Cardiac muscle cell (in vitro differentiated cells and primary cell): ENCODE results near the gene CDKN2A. TPM values are rescaled to one million over a fixed set of nuclear protein-coding genes. Genes with fewer than 3 reads are reported as not detected.

Experiments used
- DNase-seq, 2 donors: peaks; one replicate each; pipeline versions ENCODE4 v3.0.0 to v3.0.0-alpha.2; 2010 to 2017; ENCODE audit warnings: low read depth in 1 of 2, low spot score in 1 of 2
- H3K27ac ChIP-seq: fragments of 200-600 bp; sonication (generic); 2 replicates; pipeline ENCODE4 v1.5.1; 2016
- H3K27me3 ChIP-seq: fragments of 200-600 bp; sonication (generic); 2 replicates; pipeline ENCODE4 v1.6.0; 2016; ENCODE audit warnings: control low read depth
- H3K36me3 ChIP-seq: fragments of 200-600 bp; sonication (generic); 2 replicates; pipeline ENCODE4 v1.5.1; 2016; ENCODE audit warnings: control low read depth
- H3K4me1 ChIP-seq: fragments of 200-600 bp; sonication (generic); 2 replicates; pipeline ENCODE4 v1.8.1; 2017; ENCODE audit warnings: low read depth, mild to moderate bottlenecking, mixed run types
- H3K4me3 ChIP-seq: fragments of 200-600 bp; sonication (generic); 2 replicates; pipeline ENCODE4 v1.5.1; 2016; ENCODE audit warnings: mild to moderate bottlenecking
- H3K9me3 ChIP-seq: fragments of 200-600 bp; sonication (generic); 2 replicates; pipeline ENCODE4 v1.5.1; 2017; ENCODE audit warnings: low read depth, mild to moderate bottlenecking, control low read depth
- CTCF ChIP-seq: IDR thresholded peaks from 2 replicates; pipeline ENCODE4 v1.5.1; 2012; ENCODE audit warnings: low read depth, mild to moderate bottlenecking, low read length
- polyA plus RNA-seq: library from polyadenylated mRNA; unstranded; fragments of >200 nt; fragmentation: Nextera tagmentation; extraction: Ambion mirVana; gene quantifications from 2 replicates; pipeline ENCODE4 v1.2.1, GENCODE V29; 2016
- total RNA-seq: library from RNA; depleted of rRNA; stranded (reverse); fragments of >200 nt; gene quantifications from 2 replicates; pipeline ENCODE4 v1.2.3, GENCODE V29; 2016

CDKN2A gene
- total and polyA plus RNA-seq, 2 experiments from 2014 or later, result 0.27 TPM; not detected in 1

DNA sequence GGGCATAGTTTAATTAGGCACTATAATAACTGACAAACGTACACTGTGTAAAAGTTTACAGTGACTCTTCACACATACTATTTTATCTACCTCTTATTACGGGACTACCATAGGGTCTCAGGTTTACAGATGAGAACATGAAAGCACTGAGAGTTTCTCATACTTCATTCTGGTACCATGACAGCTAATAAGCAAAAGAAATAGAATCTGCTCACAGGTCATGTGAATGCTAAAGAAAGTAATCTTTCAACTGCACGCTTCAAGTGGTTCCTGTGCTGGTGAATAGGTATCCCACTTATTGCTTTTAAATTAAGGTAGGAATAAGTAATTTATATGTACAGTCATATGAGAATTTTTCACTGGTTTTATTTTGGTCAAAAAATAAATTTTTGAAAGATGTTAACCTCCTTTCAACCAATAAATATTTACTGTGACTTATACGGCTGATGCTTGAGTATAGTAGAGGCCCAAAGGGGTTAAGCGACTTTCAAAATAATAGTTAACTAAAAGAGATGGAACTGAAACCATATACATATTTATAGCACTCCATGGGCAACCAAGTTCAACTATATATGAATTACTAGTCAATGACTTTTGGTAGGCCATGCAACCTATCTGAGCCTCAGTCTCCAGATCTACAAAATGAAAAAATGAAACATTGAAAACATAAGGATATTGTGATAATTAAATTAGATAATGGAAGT lies 8.1 kb downstream of the CDKN2A start:
- H3K9me3 ChIP-seq, result no peaks in the 10 kb centered on the region
- DNase-seq, result no peak
- no peak overlapping the region for H3K27ac ChIP-seq
- TF ChIP-seq CTCF, result no peak
- no peaks in the 10 kb centered on the region for H3K4me1 ChIP-seq
- H3K36me3 ChIP-seq, result no peaks in the 10 kb centered on the region
- H3K4me3 ChIP-seq, result no peak overlapping the region
- H3K27me3 ChIP-seq, result peaks cover 100% of the 10 kb centered on the region

DNA sequence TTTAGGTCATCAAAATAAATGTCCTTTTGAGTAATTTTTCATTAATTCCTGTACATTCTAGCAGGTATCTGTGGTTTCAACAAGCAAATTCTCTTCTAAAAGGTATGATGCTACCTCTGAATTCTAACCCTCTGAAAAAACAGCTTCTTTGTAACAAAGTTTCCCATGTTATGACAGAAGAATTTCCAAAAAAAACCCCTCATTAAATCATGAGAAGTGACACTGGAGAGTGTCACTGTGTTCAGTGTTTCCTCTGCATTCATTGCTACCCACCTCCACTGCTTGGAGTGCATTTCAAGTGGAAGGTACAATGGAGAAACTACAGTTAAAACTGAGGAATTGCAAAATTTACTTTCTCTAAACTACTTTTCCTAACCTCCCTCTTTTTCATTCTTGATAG lies 10.1 kb downstream of the CDKN2A start:
- TF ChIP-seq CTCF, result no peak
- no peak for DNase-seq
- H3K36me3 ChIP-seq, result no peaks in the 10 kb centered on the region
- H3K4me1 ChIP-seq, result no peaks in the 10 kb centered on the region
- H3K27ac ChIP-seq, result no peak overlapping the region
- H3K4me3 ChIP-seq, result no peak overlapping the region
- H3K9me3 ChIP-seq, result no peaks in the 10 kb centered on the region
- H3K27me3 ChIP-seq, result peaks cover 98% of the 10 kb centered on the region

GRCh38 chr9:21983561-21983935 lies 10.6 kb downstream of the CDKN2A start:
- H3K4me1 ChIP-seq, result no peaks in the 10 kb centered on the region
- H3K4me3 ChIP-seq, result no peak overlapping the region
- no peak for DNase-seq
- TF ChIP-seq CTCF, result no peak
- H3K9me3 ChIP-seq, result no peaks in the 10 kb centered on the region
- no peaks in the 10 kb centered on the region for H3K36me3 ChIP-seq
- no peak overlapping the region for H3K27ac ChIP-seq
- peaks cover 98% of the 10 kb centered on the region for H3K27me3 ChIP-seq

- Histone ChIP-seq H3K9me3 (no peaks in the 10 kb centered on the region), H3K36me3 (no peaks in the 10 kb centered on the region), H3K27me3 (peaks cover 98% of the 10 kb centered on the region), H3K4me3 (no peak overlapping the region), H3K27ac (no peak overlapping the region), H3K4me1 (no peaks in the 10 kb centered on the region)
- TF ChIP-seq CTCF, result no peak
- no peak for DNase-seq
Observed at GRCh38 chr9:21982861-21983560, 11.2 kb downstream of the CDKN2A start.

DNA sequence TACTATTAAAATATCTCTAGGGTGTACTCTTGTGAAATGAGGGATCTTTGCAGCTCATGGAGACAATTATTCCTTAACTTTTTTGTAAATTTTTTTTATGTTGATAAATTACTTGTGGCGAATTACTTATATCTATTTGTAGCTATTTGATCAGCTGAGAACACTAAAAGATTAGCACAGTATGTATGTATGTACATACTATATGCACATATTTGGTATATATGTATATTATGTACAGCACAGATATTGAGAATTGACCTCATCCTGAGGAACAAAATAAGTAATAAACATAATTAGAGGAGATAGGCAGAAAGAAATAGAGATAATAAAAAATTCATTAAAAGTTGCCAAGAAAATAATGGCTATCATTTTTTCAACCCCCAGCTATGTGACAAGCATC lies 11.8 kb downstream of the CDKN2A start:
- TF ChIP-seq CTCF, result no peak
- no peaks in the 10 kb centered on the region for H3K4me1 ChIP-seq
- DNase-seq, result no peak
- peaks cover 98% of the 10 kb centered on the region for H3K27me3 ChIP-seq
- no peak overlapping the region for H3K27ac ChIP-seq
- H3K4me3 ChIP-seq, result no peak overlapping the region
- H3K36me3 ChIP-seq, result no peaks in the 10 kb centered on the region
- no peaks in the 10 kb centered on the region for H3K9me3 ChIP-seq
